DMS53 (cell line): Measurements from ENCODE around the gene AMPH.

Experiments
- DNase-seq: peaks from one replicate; lab custom pipeline; 2025; lab: John Stamatoyannopoulos, UW

AMPH gene

DNA sequence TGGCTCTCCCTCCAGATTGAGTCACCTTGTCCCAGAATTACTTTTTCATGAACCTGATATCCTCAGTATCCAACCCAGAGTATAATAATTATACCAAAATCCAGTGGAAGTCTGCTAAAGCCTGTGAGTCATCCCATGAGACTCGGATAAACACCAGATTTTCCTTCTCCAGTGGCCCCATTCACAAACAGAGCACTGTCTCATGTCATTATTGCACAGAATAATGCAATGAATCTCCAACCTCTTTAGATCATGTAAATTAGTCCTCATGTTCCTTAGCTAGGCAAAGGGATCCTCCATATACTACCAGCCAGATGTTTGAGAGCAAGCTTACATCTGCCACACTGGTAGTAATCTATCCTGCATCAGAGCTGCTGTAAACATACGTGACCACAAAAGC lies 89.0 kb downstream of the AMPH start:
- DNase-seq: no peak

DNA sequence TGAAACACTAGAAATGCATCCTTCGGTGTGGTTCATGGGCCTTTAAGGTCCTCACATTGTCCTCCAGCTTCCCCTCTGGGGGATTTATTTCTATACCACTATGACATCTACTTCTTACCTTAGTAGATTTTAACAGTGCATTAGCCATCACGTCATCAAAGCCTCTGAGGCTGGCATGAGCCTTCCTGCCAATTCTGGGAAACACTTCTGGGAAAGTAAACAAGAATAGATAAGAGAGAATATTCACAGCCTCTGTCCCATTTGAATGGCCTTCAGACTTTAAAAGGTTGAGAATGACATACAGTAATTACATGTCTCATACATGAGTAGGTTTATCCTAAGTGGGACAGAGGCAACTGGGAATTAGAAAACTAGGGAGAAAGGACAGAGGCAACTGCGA lies 89.7 kb downstream of the AMPH start:
- DNase-seq: no peak

DNA sequence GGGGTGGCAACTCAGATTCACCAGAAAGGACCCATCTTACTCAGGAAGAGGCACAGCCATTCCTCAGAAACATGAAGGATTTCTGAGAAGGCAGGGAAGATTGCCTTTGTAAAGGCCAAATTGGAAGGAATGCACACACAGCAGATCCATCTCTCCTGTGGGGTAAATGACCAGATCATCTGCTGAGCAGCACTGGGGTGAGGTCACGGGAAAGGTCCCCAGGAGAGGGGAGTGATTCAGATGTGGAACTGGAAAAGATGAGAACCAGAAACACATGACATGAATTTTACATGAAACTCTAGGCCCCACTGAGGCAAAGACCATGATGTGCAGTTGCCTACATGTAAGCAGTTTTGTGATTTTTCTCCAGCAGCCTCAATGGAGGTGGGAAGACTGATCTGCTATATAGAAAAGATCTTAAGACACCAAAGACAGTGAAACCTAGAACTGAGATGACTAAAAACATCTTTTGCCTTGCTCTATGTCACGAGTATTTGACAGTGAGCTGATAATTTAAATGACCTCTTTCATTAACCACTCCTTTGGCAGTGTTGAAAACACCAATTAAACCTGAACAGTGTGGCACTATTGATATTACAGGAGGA lies 91.6 kb downstream of the AMPH start:
- DNase-seq: no peak

DNA sequence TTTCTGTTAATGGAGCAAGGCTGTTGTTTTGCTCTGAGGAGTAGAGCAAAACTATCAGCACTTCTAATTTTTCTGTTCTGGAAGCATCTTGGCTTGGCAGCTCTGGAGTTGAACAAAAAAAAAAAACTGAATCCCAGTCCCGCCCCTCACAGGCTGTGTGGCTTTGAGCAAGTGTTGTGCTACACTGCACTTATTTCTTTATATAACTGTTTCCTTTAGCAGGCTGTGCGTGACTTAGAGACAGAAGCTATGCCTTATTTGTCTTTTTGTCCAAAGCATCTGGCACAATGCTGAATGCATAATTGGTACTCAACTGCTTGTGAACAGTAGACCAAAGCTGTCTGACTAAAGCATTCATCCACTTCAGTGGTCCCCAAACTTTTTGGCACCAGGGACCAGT lies 96.1 kb downstream of the AMPH start:
- no peak for DNase-seq

DNA sequence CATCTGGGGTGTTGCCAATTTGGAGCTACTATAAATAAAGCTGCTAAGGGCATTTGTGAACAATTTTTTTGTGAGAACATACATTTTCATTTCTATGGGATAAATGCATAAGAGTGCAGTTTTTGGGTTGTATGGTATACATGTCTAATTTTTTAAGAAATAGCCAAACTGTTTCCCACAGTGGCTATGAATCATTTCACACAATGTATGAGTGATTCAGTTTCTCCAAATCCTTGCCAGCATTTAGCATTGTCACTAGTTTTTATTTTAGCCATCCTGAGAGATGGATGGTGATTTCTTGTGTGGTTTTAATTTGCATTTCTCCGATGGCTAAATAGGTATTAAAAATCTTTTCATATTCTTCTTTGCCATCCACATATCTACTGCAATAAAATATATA lies 105.3 kb downstream of the AMPH start:
- no peak for DNase-seq

DNA sequence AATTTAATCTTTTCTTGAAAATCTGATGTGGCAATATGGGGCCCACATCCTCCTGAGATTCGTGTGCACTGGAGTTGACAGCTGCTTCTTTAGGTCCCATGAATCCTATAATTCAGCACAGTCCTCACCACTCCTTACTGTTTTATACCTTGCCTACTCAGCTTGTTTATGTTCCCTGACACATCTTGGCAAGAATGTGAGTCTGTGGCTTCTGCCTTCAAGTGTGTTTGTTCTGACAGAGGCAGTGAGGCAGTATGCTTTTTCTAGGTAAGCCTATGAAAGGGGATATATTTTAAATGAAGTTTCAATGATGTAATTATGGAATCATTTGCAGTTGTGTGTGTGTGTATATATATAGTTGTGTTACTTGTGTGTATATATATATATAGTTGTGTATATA lies 106.4 kb downstream of the AMPH start:
- DNase-seq: peak; percentile 26

DNA sequence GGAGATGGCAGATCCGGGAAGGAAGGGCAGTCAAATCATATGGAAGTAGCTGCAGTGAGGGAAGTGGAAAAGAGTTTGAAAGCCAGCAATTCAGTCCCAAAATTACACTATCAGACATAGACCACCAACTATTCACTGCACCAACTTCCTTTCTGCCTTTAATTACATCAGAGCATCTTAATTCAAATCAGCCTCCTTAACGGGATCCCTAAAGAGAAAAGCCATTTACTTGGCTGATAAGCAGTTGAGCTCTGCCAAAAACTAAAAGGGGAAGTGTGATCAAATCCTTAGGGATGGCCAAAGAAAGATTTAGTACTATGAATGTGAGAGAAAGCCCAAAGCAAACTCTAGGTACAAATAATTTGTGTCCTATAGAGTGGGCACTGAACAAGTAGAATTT lies 110.4 kb downstream of the AMPH start:
- DNase-seq: no peak

DNA sequence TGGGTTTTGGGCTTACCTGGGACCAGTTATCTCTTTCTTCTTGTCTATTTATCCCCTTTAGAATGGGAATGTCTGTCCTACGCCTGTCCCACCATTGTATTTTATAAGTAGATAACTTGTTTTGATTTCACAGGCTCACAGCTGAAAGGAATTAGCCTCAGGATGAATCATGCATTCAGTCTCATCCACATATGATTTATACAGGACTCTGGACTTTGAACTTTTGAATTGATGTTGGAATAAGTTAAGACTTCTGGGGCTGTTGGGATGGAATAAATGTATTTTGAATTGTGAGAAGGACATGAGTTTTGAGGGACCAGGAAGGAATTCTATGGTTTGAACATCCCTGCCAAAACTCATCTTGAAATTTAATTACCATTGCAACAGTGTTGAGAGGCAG lies 112.6 kb downstream of the AMPH start:
- no peak for DNase-seq

DNA sequence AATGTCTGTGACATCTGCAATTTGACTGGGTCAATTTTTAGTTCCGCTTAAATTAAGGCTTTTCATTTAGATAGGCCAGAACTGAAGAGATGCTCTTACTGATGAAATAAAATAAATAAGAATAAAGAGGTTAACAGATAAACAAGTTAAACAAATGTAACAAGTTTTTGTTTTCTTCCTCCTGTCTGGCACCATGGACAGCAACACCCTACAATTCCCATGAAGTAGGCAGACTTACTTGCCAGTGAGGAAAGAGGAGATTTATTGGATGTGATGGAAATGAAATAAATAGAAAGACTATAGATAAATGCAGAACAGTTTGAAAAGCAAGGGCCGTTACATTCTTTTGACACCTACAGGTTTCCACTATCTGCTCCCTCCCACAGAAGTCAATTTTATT lies 118.5 kb downstream of the AMPH start:
- DNase-seq: no peak

DNA sequence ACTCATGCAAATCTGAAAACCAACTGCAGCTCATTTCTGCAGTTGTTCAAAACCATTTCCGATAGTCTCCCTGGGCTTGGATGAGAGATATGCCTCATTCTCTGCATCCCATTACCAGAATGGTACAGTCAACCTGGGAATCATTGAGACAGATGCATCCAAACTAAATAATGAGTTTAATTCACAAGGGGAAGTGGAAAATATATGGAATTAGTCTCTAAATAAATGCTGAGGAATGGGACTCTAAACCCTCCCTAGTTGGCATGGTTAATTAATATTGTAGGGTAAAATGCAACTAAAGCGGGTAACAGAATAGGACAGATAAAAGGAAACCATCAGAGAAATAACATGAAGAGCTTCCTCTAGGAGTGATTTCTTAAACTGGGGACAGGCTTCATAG lies 118.9 kb downstream of the AMPH start:
- no peak for DNase-seq

DNA sequence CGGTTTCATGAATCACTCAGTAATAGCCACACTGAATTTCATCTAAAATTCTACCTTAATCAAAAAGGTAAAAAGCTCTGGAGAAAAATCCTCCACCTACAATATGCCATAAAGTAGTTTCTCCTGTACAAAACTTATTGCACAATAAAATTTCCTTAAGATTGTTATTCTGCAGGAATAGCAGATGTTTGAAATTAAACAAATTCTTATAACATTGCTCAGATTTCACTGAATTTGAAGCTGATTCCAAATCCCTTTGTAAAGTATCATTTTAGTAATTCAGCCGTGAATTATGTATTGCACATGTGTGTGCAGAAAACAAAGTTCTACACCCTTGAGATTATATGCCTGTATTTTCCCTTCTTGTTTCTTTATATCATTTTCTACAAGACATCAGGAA lies 123.8 kb downstream of the AMPH start:
- DNase-seq: no peak

DNA sequence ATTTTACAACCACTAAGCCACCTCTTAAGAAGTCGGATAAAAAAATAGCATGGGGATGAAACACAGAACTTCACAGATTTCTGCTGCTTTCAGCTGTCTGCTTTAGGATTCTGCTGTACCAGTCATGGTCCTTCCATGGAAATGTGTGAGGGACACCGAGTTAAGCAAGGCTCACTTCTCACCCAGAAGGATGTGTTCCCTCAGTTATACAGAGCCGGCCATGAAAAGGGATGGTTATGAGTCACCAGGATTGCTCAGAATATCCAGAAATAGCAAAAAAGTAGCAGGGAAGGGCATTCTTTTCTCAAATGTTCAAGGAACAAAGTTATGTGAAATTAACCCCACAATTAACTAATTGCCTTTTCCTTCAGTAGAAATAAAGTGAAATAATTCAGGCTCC lies 124.4 kb downstream of the AMPH start:
- DNase-seq: no peak

DNA sequence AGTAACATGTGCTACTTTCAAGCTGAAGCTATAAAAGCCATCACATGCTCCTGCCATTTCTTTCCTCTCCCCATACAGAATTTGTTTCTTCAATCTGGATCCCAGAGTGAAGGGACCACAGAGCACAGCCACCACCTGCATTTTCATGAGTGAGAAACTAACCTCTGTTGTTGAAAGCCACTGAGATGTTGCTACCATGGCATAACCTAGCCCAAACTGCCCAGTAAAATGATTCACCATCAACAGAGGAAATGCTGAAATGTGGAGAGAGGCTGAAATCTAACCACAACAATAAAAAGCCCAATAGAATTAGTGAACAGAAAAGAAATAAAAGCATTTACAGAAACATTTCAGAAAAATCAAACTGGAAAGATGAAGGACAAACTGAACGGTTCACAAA lies 125.2 kb downstream of the AMPH start:
- no peak for DNase-seq

DNA sequence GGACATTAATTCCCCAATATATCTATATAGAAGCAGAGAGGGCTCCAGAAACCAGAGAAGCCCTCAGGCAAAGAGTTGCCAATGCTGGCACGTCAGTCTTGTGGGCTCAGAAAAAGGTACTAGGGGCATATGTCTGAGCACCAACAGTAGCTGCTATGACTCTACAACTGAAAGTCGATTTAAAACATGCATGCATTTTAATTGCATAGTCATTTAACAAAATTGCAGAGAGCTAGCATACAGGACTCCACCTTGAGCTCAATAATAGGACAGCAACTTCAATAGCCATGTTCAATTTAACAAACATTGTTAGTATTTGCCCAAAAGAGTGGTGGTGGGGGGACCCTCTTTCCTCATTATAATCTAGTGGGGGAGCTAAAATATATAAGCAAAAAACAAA lies 126.5 kb downstream of the AMPH start:
- DNase-seq: no peak

DNA sequence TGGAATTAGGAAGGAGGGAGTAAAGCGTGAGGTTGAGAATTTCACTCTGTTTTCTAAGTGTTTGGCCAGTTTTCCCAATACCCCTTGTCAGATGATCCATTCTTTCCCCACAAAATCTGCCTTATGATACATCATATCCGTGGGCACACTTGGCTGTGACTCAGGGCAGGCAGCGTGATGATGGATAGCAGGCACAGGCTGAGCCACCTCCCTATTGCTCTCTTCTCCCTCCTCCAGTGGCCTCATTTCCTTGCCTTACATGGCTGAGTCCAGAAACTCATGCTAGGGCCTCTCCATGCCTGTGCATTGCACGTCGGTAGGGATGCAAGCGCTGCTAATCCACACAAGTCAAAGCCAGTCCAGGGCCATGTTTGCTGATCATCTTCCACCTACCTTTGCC lies 128.3 kb downstream of the AMPH start:
- DNase-seq: no peak

DNA sequence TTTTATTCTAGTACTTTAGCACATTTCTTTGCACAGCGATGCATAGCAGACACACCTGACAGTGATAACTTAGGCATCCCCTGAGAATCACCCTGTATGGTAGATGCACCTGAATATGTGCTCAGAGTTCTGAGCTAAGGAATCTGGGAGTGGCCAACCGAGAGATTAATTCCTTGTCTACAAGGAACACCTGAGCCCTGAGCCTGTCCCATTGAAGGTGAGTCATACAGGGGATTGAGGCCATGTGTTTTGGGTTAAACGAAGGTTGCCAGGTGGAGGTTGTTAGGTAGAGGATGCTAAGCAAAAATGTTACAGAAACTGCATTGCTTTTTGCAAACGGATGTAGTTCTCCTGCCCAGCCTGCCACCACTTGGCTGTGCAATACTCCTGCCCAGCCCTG lies 128.9 kb downstream of the AMPH start:
- peak; percentile 51 for DNase-seq

DNA sequence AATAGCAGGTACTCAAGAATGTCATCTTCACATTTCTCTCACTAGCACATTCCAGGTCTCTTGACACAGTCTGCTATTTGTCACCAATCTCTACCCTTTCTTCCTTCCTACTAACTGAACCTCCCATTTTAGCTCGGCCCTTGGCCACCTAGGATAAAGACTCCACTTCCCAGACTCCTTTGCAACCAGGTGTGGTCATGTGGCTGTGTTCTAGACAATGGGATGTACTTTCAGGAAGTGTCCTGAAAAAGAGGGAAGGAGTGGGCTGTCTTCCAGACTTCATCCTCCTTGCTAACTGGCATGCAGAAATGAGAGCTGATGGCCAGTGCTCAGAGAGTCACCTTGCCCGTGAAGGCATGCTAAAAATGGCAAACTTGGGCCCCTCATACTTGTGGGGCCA lies 139.2 kb downstream of the AMPH start:
- DNase-seq: peak; percentile 26

DNA sequence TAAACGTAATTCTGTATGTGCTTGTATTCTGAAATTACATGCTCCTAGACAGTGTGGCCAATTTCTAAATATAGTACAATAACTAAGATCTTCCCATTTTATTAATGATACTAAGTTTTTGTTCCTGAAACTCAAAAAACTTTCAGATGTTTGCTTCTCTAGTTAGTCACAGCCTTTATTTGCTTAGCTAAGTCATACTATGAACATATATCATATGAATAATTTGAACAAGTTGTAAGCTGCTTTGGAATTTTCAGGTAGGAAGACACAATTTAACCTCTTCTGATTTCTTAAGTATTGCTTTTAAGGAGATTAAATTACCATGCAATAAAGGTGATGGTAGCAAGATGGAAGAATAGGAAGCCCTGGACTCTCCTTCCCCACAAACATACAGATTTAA lies 148.7 kb downstream of the AMPH start:
- no peak for DNase-seq

DNA sequence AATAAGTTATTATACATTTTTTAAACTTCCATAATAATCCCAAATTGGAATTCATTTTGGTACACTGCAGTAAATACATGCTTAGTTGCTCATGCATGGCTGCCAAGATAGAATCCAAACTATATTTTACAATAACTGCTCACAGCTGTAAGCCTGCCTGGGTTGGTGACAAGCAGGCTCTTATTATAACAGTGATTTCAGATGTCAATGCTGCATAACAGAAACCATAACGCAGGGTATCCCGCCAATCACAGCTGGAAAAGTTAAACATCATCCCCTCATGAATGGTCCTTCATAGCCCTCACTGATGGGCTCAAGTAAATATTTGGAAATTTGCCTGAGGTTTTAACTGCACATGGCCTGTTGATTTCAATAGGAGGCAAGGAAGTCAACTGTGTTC lies 149.8 kb downstream of the AMPH start:
- DNase-seq: no peak

DNA sequence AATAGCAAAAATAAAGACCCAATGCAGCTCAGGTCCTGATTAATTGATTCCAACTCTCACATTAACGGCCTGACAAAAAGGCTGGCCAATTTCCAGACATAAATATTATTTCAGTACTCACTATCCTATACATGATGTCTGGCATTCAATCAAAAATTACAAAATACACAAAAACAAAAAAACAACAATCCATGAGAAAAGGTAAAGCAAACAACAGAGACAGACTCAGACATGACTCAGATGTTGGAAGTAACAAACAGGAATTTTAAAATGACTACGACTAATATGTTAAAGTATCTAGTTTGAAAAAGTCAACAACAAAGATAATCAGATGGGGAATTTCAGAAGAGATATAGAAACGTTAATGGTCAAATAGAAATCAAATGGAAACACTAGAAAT lies 152.8 kb downstream of the AMPH start:
- DNase-seq: peak; percentile 13

DNA sequence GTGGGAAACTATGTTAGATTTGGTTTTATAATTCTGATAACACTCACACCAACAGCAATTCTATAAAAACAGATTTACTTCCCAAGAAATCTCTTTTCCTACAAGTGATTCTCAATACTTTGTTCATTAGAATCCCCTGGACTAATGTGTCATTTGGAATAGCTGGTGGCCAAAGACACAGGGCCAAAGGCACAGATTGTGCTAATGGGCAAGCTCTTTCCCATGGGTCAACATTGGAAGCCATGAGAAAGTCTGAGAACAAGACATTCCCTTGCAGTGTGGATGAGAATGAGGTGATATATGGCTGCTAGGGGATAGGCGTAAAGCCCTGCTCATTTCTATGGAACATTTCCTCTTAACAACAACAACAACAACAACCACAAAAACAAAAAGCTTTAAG lies 153.8 kb downstream of the AMPH start:
- no peak for DNase-seq

DNA sequence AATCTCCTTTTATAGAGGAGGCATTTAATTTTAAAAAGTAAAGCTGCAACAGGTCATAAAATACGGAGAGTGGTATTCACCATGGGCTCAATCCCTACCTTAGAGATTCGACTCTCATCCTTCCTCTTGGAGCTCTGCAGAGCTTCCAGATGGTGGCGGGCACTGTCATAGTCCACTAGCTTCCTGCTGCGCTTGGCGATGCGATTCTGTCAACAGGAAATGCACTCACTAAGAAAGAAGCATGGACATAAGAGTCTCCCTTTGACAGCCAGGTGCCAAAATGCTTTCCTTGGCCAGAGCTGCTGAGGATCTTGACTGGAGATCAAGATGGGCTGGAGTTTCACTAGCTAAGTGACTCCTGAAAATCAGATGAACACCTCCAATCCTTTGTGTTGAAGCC lies 154.4 kb downstream of the AMPH start:
- peak; percentile 53 for DNase-seq

DNA sequence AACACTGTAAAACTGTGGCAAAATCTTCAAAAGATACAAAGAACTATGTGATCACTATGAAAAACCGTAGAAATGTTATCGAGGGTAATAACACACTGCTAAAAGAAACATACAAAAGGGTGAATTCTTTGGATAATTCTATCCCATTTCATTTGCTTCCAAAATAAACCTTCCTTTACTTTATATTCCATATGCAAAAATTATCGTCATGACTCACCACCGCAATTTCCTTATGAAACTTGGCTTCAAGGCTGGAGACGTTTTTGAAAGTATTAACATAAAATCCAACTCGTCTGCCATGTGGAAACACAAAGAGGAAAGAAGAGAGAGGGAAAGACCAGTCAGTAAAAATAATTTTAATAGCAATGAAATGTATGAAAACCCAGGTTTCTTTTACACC lies 165.2 kb downstream of the AMPH start:
- DNase-seq: no peak

DNA sequence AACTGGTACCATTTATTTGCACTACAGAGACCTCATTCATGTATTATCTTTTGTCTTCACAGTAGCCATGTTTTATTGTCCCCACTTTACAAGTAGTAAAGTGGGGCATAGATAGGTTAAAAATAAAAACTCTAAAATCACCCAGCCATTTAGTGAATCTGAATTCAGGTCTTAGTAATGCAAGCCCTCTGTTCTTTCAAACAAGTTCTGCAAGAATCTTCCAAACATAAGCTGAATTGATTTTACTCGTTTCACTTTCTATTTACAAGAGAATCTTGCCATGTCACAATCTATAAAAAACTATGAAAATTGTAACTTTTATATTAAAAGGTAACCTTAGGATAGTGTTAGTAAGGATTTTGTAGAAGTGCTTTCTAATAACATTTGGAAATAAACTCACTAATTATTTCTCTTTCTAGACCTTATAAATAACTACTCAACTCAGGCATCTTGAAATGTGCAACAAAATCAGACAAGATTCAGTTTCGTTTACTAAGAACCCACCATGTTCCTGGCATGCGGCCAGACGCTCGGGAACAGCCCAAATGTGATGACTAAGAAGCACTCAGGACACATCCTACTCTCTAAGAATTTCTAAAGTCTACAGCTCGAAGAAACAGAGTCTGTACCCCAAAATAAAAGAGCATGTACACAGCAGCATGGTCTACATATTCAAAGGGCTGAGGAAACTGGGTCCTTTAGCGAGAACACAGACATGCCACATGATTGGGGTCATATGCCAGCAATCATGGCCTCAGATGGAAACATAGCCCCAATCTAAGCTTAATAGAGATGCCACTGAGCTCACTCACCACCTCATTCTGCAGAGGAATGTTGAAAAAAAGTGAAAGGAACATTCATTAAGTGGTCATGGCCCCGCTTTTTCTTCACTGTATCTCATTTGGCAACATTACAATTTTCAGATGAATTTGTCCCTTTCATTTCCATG lies 167.6 kb downstream of the AMPH start:
- DNase-seq: no peak
